Keratinocyte (primary cell): ENCODE data around the gene SHCBP1L. TPM values are rescaled to one million over a fixed set of nuclear protein-coding genes. Genes with fewer than 3 reads are reported as not detected.
"Not testable (repeated sequence)": the region's sequence is repeated elsewhere in the genome, so short reads cannot be mapped to it uniquely, and the experiment has no call there.

Experiments used
- DNase-seq: peaks from one replicate; pipeline ENCODE4 v3.0.0-alpha.2; 2011; ENCODE audit warnings: low read depth, missing footprints, low spot score
- FAIRE-seq: peaks from 2 replicates; lab custom pipeline; 2011; peaks lifted over from hg19 to GRCh38; lab: Jason Lieb, UNC
- H2AFZ ChIP-seq: 2 replicates; pipeline ENCODE4 v1.6.0; 2012; ENCODE audit warnings: low read length, control low read depth, inconsistent platforms; ENCODE audit not compliant: control insufficient read depth
- H3K27ac ChIP-seq: 2 replicates; pipeline ENCODE4 v1.5.1; 2011; ENCODE audit warnings: low read length; ENCODE audit not compliant: control insufficient read depth, insufficient read depth
- H3K27me3 ChIP-seq: 3 replicates; pipeline ENCODE4 v1.6.0; 2011; ENCODE audit warnings: low read length; ENCODE audit not compliant: control insufficient read depth, insufficient read depth; ENCODE audit errors: extremely low read depth
- H3K36me3 ChIP-seq, 2 experiments: 2 replicates in 1 of 2; 3 replicates in 1 of 2; pipeline ENCODE4 v1.5.1; 2011; ENCODE audit warnings: low read length in 2 of 2, mild to moderate bottlenecking in 1 of 2; ENCODE audit not compliant: control insufficient read depth in 2 of 2, insufficient read depth in 2 of 2; ENCODE audit errors: extremely low read depth in 1 of 2
- H3K4me1 ChIP-seq: 3 replicates; pipeline ENCODE4 v1.5.1; 2011; ENCODE audit warnings: low read length; ENCODE audit not compliant: control insufficient read depth, insufficient read depth; ENCODE audit errors: extremely low read depth
- H3K4me2 ChIP-seq: 3 replicates; pipeline ENCODE4 v1.6.0; 2011; ENCODE audit warnings: low read depth, low read length; ENCODE audit not compliant: control insufficient read depth, insufficient read depth; ENCODE audit errors: extremely low read depth
- H3K4me3 ChIP-seq, 3 experiments: fragments of 200-600 bp in 1 of 3; sonication (generic) in 1 of 3; 2 replicates in 2 of 3; 3 replicates in 1 of 3; pipeline ENCODE4 v1.5.1; 2011 to 2016; ENCODE audit warnings: low read length in 3 of 3, mild to moderate bottlenecking in 3 of 3, control low read depth in 2 of 3, inconsistent platforms in 1 of 3, low read depth in 1 of 3, mixed read lengths in 1 of 3, mixed run types in 1 of 3, moderate library complexity in 1 of 3; ENCODE audit not compliant: control insufficient read depth in 2 of 3, insufficient read depth in 2 of 3; ENCODE audit errors: extremely low read depth in 1 of 3
- H3K79me2 ChIP-seq: 2 replicates; pipeline ENCODE4 v1.6.0; 2012; ENCODE audit warnings: low read length; ENCODE audit not compliant: control insufficient read depth, insufficient read depth
- H3K9ac ChIP-seq: 3 replicates; pipeline ENCODE4 v1.6.0; 2011; ENCODE audit warnings: low read length; ENCODE audit not compliant: control insufficient read depth, insufficient read depth; ENCODE audit errors: extremely low read depth
- H3K9me1 ChIP-seq: 3 replicates; pipeline ENCODE4 v1.6.0; 2011; ENCODE audit warnings: low read length; ENCODE audit not compliant: control insufficient read depth, insufficient read depth; ENCODE audit errors: extremely low read depth
- H3K9me3 ChIP-seq: 2 replicates; pipeline ENCODE4 v1.5.1; 2012; ENCODE audit warnings: low read depth, low read length; ENCODE audit not compliant: control insufficient read depth
- H4K20me1 ChIP-seq: 3 replicates; pipeline ENCODE4 v1.6.0; 2011; ENCODE audit warnings: low read length; ENCODE audit not compliant: control insufficient read depth, insufficient read depth; ENCODE audit errors: extremely low read depth
- EZH2 ChIP-seq: IDR thresholded peaks from one replicate; pipeline ENCODE4 v1.6.1; 2012; ENCODE audit warnings: inconsistent platforms, mild to moderate bottlenecking, low read length, moderate library complexity
- dilution Hi-C: fragments of 300-500 bp; cut with MboI; formaldehyde crosslinking; loops from one replicate; pipeline ENCODE4 v1.7.0; 2020; ENCODE audit warnings: low sequenced_read_pairs; ENCODE audit not compliant: extremely low pct_ligation_motif_present
- polyA plus RNA-seq, 5 experiments: library from polyadenylated mRNA; depleted of rRNA in 3 of 5; stranded (reverse) in 3 of 5; stranded (forward) in 1 of 5; unstranded in 1 of 5; fragments of >200 nt; gene quantifications; 1 replicate in 1 of 5; 2 replicates in 3 of 5; 3 replicates in 1 of 5; pipeline versions ENCODE4 v1.2.1 to v1.2.3, GENCODE V29; 2011 to 2012; ENCODE audit warnings: missing spikeins in 2 of 5, low read depth in 1 of 5, low replicate concordance in 1 of 5
- TF ChIP-seq, protein P1 (sequence below), 3 experiments: IDR thresholded peaks in 1 of 3; conservative IDR thresholded peaks in 1 of 3; optimal IDR thresholded peaks in 1 of 3; 2 replicates in 2 of 3; 3 replicates in 1 of 3; pipeline versions ENCODE3 to v1.5.1; 2011; ENCODE audit warnings: low read length in 3 of 3, mild to moderate bottlenecking in 3 of 3, moderate library complexity in 2 of 3, control low read depth in 1 of 3, inconsistent platforms in 1 of 3; ENCODE audit not compliant: insufficient read depth in 2 of 3; ENCODE audit errors: extremely low read depth in 1 of 3

Gene SHCBP1L
- polyA plus RNA-seq, 1 donor (not counting 4 experiments of a cell fraction or from before 2014, with no cell fraction given), result not detected

GRCh38 chr1:182909578-182909977 lies 43.4 kb downstream of the SHCBP1L start:
- Histone ChIP-seq H3K4me3 (no peak overlapping the region), H3K27ac (no peak overlapping the region), H3K9me3 (no peaks in the 10 kb centered on the region), H3K9ac (no peak overlapping the region), H3K9me1 (no peaks in the 10 kb centered on the region), H3K4me1 (no peaks in the 10 kb centered on the region), H4K20me1 (no peaks in the 10 kb centered on the region), H3K36me3 (no peaks in the 10 kb centered on the region), H3K27me3 (no peaks in the 10 kb centered on the region), H2AFZ (no peak overlapping the region), H3K79me2 (no peaks in the 10 kb centered on the region), H3K4me2 (no peak overlapping the region)
- FAIRE-seq (no peak), DNase-seq (no peak)
- dilution Hi-C loops, result no loop called here
- TF ChIP-seq, protein P1, sequence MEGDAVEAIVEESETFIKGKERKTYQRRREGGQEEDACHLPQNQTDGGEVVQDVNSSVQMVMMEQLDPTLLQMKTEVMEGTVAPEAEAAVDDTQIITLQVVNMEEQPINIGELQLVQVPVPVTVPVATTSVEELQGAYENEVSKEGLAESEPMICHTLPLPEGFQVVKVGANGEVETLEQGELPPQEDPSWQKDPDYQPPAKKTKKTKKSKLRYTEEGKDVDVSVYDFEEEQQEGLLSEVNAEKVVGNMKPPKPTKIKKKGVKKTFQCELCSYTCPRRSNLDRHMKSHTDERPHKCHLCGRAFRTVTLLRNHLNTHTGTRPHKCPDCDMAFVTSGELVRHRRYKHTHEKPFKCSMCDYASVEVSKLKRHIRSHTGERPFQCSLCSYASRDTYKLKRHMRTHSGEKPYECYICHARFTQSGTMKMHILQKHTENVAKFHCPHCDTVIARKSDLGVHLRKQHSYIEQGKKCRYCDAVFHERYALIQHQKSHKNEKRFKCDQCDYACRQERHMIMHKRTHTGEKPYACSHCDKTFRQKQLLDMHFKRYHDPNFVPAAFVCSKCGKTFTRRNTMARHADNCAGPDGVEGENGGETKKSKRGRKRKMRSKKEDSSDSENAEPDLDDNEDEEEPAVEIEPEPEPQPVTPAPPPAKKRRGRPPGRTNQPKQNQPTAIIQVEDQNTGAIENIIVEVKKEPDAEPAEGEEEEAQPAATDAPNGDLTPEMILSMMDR (optimal IDR thresholded peaks at IDR 0.05 in 1 of 3, IDR thresholded peaks at IDR 0.05 in 1 of 3, conservative IDR thresholded peaks at IDR 0.05 in 1 of 3; ENCODE audit: extremely low read depth in 1 of 3, insufficient read depth in 2 of 3, low read length in 3 of 3), result no peak
- no peak for TF ChIP-seq EZH2

- no peak for DNase-seq
- no peaks in the 10 kb centered on the region for H3K4me1 ChIP-seq
- no peaks in the 10 kb centered on the region for H3K27me3 ChIP-seq
- no peak overlapping the region for H3K4me3 ChIP-seq
- H3K9me1 ChIP-seq, result no peaks in the 10 kb centered on the region
- dilution Hi-C loops, result no loop called here
- TF ChIP-seq EZH2, result no peak
- TF ChIP-seq, protein P1 (optimal IDR thresholded peaks at IDR 0.05 in 1 of 3, IDR thresholded peaks at IDR 0.05 in 1 of 3, conservative IDR thresholded peaks at IDR 0.05 in 1 of 3; ENCODE audit: extremely low read depth in 1 of 3, insufficient read depth in 2 of 3, low read length in 3 of 3), result no peak
- H3K36me3 ChIP-seq, result no peaks in the 10 kb centered on the region
- H4K20me1 ChIP-seq, result no peaks in the 10 kb centered on the region
- H3K27ac ChIP-seq, result no peak overlapping the region
- H3K9ac ChIP-seq, result no peak overlapping the region
- no peaks in the 10 kb centered on the region for H3K9me3 ChIP-seq
- no peak overlapping the region for H2AFZ ChIP-seq
- H3K4me2 ChIP-seq, result no peak overlapping the region
- FAIRE-seq, result no peak
- no peaks in the 10 kb centered on the region for H3K79me2 ChIP-seq
These were observed 47.6 kb downstream of the SHCBP1L start for GRCh38 chr1:182905321-182905720.

- H3K4me1 ChIP-seq, H3K4me3 ChIP-seq, H3K27ac ChIP-seq, H3K36me3 ChIP-seq, H4K20me1 ChIP-seq, H3K9me1 ChIP-seq, H3K9me3 ChIP-seq, H3K79me2 ChIP-seq, H3K9ac ChIP-seq, dilution Hi-C loops, H2AFZ ChIP-seq, H3K27me3 ChIP-seq, FAIRE-seq, H3K4me2 ChIP-seq, DNase-seq: not testable (repeated sequence)
These were observed 51.0 kb downstream of the SHCBP1L start for GRCh38 chr1:182901946-182902345.
